Esophagus muscularis mucosa (tissue), 4 donors: Measurements from ENCODE around the gene MEGF8. TPM values are rescaled to one million over a fixed set of nuclear protein-coding genes. Genes with fewer than 3 reads are reported as not detected.

ENCODE experiments used
- DNase-seq: peaks from one replicate; pipeline ENCODE4 v3.0.0-alpha.2; 2017; ENCODE audit errors: extremely low spot score
- H3K27ac ChIP-seq, 4 donors: fragments of 200-600 bp; sonication (generic); replicated peaks in 1 of 4; 1 replicate in 3 of 4; 2 replicates in 1 of 4; pipeline ENCODE4 v1.5.1; 2016 to 2019; ENCODE audit warnings: mild to moderate bottlenecking in 1 of 4
- H3K27me3 ChIP-seq, 4 donors: fragments of 200-600 bp; sonication (generic); one replicate each; pipeline versions ENCODE4 v1.5.1 to v1.6.0; 2016 to 2019
- H3K36me3 ChIP-seq, 4 donors: fragments of 200-600 bp; sonication (generic); one replicate each; pipeline ENCODE4 v1.5.1; 2016 to 2019
- H3K4me1 ChIP-seq, 4 donors: fragments of 200-600 bp; sonication (generic); one replicate each; pipeline ENCODE4 v1.5.1; 2016 to 2019
- H3K4me3 ChIP-seq, 4 donors: fragments of 200-600 bp; sonication (generic); 1 replicate in 2 of 4; 2 replicates in 2 of 4; pipeline ENCODE4 v1.5.1; 2016 to 2019; ENCODE audit warnings: mild to moderate bottlenecking in 4 of 4, moderate library complexity in 1 of 4
- H3K9me3 ChIP-seq, 4 donors: fragments of 200-600 bp; sonication (generic); 1 replicate in 3 of 4; 2 replicates in 1 of 4; pipeline ENCODE4 v1.5.1; 2016 to 2019
- EP300 ChIP-seq: sonication (generic); formaldehyde crosslinking; IDR thresholded peaks from one replicate; pipeline ENCODE4 v1.6.1; 2017; ENCODE audit warnings: antibody characterized with exemption
- POLR2A ChIP-seq: fragments of 450-650 bp; IDR thresholded peaks from one replicate; pipeline ENCODE4 v1.6.1; 2017; ENCODE audit warnings: antibody characterized with exemption, moderate library complexity, mild to moderate bottlenecking, low read depth
- POLR2AphosphoS5 ChIP-seq, 2 donors: sonication (generic); formaldehyde crosslinking; IDR thresholded peaks; one replicate each; pipeline ENCODE4 v1.6.1; 2017; ENCODE audit warnings: antibody characterized with exemption in 2 of 2
- WGBS: methylation state at CpG from one replicate; pipeline ENCODE4 v1.1.5; 2018; 5-methylcytosine and 5-hydroxymethylcytosine counted together
- intact Hi-C: fragments of 100-400 bp; cut with DNase I; formaldehyde crosslinking; loops from one replicate; pipeline ENCODE4 v1.15.1; 2023
- total RNA-seq, 4 donors: library from RNA; depleted of rRNA; stranded (reverse); fragments of >200 nt; gene quantifications; one replicate each; pipeline versions ENCODE4 v1.1.0 to v1.2.1, GENCODE V29; 2016
- TF ChIP-seq, protein P1 (sequence below), 3 experiments: fragments of 200-600 bp in 2 of 3; fragments of 450-650 bp in 1 of 3; sonication (generic) in 2 of 3; IDR thresholded peaks; one replicate each; pipeline ENCODE4 v1.5.1; 2017 to 2019; ENCODE audit warnings: antibody characterized with exemption in 3 of 3, mild to moderate bottlenecking in 2 of 3, moderate library complexity in 1 of 3

Gene MEGF8
- total RNA-seq, 4 donors from 2014 or later, result 18.2 to 46.2 (median 25.5) TPM

DNA sequence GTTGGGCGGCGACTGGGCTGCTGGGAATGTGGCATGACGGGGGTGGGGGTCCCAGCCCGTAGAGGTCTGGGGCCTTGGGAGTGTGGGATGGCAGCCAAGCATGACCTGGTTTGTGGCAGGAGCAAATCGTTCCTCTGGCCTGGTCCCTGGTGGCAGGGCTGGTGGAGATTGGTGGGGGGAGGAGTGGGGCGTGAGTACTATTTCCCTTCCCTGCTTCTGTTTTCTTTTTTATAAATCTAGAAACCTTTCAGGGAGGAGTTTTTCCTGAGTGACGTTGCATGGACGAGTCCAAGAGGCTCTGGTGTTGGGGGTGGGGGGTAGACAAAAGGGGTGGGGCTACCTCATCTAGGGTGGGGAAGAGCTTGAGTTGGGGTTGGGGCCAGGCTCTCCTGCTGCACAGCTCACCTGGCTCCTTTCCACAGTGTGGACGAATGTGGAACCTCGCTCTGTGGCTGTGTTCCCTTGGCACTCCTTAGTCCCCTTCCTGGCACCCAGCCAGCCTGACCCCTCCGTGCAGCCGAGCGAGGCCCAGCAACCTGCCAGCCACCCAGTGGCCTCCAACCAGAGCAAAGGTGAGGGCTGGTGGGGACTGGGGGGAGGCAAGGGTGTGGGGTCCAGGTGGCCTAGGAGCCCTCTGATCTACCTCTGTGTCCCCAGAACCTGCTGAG, 39.0 kb upstream of the MEGF8 start:
- H3K27ac ChIP-seq, result peak overlapping the region; percentile 87 to 98 (median 92)
- H3K36me3 ChIP-seq, result peaks cover 36 to 48% (median 47%) of the 10 kb centered on the region in 4 donors
- peaks cover 45 to 62% (median 51%) of the 10 kb centered on the region in 4 donors for H3K4me1 ChIP-seq
- TF ChIP-seq, protein P1, sequence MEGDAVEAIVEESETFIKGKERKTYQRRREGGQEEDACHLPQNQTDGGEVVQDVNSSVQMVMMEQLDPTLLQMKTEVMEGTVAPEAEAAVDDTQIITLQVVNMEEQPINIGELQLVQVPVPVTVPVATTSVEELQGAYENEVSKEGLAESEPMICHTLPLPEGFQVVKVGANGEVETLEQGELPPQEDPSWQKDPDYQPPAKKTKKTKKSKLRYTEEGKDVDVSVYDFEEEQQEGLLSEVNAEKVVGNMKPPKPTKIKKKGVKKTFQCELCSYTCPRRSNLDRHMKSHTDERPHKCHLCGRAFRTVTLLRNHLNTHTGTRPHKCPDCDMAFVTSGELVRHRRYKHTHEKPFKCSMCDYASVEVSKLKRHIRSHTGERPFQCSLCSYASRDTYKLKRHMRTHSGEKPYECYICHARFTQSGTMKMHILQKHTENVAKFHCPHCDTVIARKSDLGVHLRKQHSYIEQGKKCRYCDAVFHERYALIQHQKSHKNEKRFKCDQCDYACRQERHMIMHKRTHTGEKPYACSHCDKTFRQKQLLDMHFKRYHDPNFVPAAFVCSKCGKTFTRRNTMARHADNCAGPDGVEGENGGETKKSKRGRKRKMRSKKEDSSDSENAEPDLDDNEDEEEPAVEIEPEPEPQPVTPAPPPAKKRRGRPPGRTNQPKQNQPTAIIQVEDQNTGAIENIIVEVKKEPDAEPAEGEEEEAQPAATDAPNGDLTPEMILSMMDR (IDR thresholded peaks at IDR 0.05), result no peak
- peak in 1 of 2 donors; percentile 29 for TF ChIP-seq POLR2AphosphoS5 (IDR thresholded peaks at IDR 0.05)
- H3K27me3 ChIP-seq, result no peaks in the 10 kb centered on the region
- no peaks in the 10 kb centered on the region for H3K9me3 ChIP-seq
- intact Hi-C loops, result no loop called here
- DNase-seq, result no peak
- peak overlapping the region; percentile 63 to 93 (median 70) for H3K4me3 ChIP-seq
- WGBS, result 23% methylated on average over 8 of the region's 13 CpGs

DNA sequence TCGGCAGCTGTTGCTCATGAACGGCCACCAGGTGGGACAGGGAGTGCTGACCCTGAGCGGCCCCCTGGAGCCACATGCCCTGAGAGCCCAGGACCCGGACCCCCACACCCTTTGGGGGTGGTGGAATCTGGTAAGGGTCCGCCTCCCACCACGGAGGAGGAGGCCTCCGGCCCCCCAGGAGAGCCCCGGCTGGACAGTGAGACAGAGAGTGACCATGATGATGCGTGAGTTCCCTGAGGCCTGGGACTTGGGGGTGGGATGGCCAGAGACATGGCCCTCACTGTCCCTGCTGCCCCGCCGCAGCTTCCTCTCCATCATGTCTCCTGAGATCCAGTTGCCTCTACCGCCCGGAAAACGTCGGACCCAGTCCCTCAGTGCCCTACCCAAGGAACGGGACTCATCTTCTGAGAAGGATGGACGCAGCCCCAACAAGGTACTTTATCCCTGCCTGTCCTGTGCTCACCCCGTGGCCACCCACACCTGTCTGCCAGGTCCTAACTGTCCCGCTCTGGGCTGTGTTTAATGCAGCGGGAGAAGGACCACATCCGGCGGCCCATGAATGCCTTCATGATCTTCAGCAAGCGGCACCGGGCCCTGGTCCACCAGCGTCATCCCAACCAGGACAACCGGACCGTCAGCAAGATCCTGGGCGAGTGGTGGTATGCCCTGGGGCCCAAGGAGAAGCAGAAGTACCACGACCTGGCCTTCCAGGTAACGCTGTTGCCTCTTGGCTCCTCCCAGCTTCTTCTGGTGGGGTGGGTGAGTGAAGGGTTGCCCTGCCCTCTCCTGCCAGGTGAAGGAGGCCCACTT, 38.2 kb upstream of the MEGF8 start:
- Histone ChIP-seq H3K9me3 (no peaks in the 10 kb centered on the region), H3K4me3 (no peak overlapping the region), H3K4me1 (peaks cover 38 to 55% (median 44%) of the 10 kb centered on the region in 4 donors), H3K27ac (peak overlapping the region; percentile 87 to 98 (median 92)), H3K36me3 (peaks cover 37 to 55% (median 55%) of the 10 kb centered on the region in 4 donors), H3K27me3 (no peaks in the 10 kb centered on the region)
- intact Hi-C loops, result no loop called here
- TF ChIP-seq EP300 (no peak), POLR2AphosphoS5 (IDR thresholded peaks at IDR 0.05) (no peak), POLR2A (no peak)
- TF ChIP-seq, protein P1 (IDR thresholded peaks at IDR 0.05), result no peak
- WGBS, result 85% methylated on average over 26 of the region's 30 CpGs
- DNase-seq, result no peak

DNA sequence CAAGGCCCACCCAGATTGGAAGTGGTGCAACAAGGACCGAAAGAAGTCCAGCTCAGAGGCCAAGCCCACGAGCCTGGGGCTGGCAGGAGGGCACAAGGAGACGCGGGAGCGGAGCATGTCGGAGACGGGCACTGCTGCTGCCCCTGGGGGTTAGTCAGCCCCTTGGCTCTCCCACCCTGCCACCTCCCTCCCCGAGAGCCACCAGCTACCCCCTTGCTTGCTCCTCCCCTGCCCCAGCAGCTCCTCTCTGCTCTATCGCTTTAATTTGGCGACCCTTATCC, 37.7 kb upstream of the MEGF8 start:
- Histone ChIP-seq H3K36me3 (peaks cover 43 to 61% (median 60%) of the 10 kb centered on the region in 4 donors), H3K4me1 (peaks cover 32 to 49% (median 38%) of the 10 kb centered on the region in 4 donors), H3K27ac (peak overlapping the region in 1 of 4 donors; percentile 7), H3K27me3 (no peaks in the 10 kb centered on the region), H3K4me3 (no peak overlapping the region), H3K9me3 (no peaks in the 10 kb centered on the region)
- WGBS, result 83% methylated on average over 10 of the region's 10 CpGs
- TF ChIP-seq POLR2AphosphoS5 (IDR thresholded peaks at IDR 0.05), result no peak
- TF ChIP-seq, protein P1 (IDR thresholded peaks at IDR 0.05), result no peak
- no peak for DNase-seq
- intact Hi-C loops, result no loop called here

DNA sequence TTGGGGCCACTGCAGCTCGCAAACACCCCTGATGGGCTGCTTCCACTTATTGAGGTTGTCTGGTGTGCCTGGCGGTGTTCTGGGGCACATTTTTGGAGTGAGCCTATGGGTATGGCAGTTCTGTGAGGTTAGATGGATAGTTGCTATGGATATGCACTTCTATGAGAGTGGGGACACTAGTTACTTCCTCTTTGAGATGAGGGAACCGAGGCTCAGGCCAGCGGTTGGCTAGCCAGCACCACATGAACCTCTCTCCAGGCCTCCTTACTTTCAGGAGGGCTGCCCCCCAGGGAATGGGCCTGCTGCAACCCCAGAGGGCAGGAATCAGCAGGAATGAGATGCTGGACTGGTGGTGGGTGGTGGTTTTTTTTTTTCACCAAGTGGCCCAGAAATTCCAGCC, 37.0 kb upstream of the MEGF8 start:
- TF ChIP-seq POLR2AphosphoS5 (IDR thresholded peaks at IDR 0.05) (no peak), EP300 (no peak), POLR2A (no peak)
- TF ChIP-seq, protein P1 (IDR thresholded peaks at IDR 0.05), result no peak
- H3K9me3 ChIP-seq, result no peaks in the 10 kb centered on the region
- H3K36me3 ChIP-seq, result peaks cover 49 to 67% (median 66%) of the 10 kb centered on the region in 4 donors
- intact Hi-C loops, result no loop called here
- no peak overlapping the region for H3K27ac ChIP-seq
- H3K4me3 ChIP-seq, result no peak overlapping the region
- DNase-seq, result no peak
- peaks cover 26 to 43% (median 32%) of the 10 kb centered on the region in 4 donors for H3K4me1 ChIP-seq
- no peaks in the 10 kb centered on the region for H3K27me3 ChIP-seq
- WGBS, result 100% methylated on average over 1 of the region's 4 CpGs
